ENCODE measurements around the gene GNAL.
"Not testable (repeated sequence)": the region's sequence is repeated elsewhere in the genome, so short reads cannot be mapped to it uniquely, and the experiment has no call there.

GNAL gene

DNA sequence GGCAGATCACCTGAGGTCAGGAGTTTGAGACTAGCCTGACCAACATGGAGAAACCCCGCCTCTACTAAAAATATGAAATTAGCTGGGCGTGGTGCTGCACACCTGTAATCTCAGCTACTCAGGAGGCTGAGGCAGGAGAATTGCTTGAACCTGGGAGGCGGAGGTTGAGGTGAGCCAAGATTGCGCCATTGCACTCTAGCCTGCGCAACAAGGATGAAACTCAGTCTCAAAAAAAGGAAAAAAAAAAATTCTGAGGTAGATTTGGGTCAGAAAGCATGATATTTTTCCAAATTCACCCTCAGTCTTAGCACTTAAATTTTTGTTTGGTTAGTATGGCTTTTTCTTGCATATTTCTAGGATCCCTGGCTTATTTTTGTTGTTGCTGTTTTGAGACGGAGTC, 165.5 kb downstream of the GNAL start:
- DNase-seq = not testable (repeated sequence)

DNA sequence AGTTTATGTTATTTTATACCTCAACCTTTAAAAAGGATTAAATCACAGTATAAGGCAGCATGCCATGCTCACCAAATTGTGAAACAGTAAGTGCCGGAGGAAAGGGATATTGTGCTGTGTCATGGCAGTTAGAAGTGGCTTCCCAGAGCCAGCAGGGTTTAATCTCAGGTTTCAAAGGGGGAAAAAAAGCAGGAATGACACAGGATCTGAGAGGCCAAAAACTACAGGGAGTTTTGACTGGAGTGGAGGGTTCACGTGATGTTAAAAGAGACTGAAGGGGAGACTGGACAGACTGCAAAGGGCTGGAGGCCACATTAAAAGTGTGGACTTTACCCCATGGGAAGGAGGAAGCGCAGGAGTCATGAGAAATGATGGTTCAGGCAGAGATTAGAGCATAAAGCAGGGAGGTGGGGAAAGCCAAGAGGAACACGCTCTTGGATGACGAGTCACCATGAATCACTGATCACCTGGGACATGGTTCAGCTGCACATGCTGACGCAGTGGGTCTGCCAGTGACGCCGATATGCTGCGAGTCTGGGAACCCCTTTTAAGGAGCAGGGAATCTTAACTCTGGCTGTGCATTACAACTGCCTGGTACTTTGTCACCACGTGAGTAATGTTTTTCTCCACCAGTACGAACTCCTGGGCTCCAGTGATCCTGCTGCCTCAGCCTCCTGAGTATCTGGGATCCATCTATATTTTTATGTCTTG, 168.3 kb downstream of the GNAL start:
- DNase-seq = no peak

DNA sequence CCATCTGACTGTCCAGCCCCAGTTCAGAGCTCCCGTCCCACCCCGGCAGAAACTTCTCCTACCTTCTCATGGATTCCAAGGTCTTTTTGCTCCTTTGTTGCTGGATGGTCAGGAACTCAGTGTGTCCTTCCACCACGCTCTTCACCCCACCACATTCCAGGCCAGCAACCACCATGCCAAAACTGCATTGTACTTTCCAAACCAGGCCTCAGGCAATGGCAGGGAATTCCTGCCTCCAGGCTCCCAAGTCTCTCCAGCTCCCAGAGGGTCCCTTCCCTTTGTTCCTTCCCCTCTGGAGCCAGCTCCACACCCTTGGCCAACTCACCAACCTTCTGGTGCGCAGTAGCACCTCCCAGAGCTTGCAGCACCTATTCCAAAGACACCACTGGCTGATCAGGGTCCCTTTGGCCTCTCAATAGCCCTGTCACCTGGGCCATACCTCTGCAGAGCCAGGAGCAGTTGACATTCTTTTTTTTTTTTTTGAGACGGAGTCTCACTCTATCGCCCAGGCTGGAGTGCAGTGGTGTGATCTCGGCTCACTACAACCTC, 170.3 kb downstream of the GNAL start:
- DNase-seq = no peak

- DNase-seq = no peak
Observed at GRCh38 chr18:11859903-11860407, 170.9 kb downstream of the GNAL start.

DNA sequence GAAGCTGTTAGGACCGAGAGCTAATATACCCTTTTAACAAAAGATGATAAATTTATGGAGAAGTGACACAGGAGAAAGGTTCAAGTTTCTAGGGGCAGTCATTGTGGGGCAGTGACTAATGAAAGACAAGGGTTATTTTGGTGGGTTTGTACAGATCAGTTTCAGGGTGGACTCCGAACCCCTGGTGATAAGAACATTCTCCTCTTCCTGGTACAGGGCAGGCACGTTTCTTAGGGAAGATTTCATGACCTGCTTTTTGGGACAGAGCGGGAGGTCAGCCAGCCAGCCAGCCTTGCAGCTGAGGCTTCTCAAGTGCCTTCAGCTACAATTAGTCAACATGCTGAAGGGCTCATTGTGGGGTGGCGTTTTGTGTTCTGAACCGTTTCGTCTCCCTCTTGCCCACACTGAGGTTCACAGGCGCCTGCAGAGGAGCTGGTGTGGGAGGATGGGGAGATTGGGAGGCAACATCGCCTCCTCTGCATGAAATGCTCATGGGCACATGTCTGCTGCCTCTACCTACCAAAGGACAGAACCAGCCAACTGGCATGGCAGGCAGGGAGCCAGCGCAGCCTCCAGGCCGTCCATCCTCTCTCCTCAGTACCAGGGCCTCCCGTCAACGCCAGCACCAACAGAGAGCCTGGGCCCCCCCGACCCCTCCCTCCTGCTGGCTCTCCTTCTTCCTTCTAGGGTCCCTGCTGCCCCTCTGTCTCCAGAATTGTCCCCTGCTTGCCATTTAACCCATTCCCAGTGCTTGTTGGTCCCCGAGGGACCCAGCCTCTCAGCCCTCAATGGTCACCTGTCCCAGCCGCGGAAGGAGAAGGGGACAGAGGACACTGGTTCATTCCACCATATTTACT, 171.8 kb downstream of the GNAL start:
- no peak for DNase-seq

- DNase-seq = no peak
Observed at GRCh38 chr18:11861583-11862288, 172.7 kb downstream of the GNAL start.

DNA sequence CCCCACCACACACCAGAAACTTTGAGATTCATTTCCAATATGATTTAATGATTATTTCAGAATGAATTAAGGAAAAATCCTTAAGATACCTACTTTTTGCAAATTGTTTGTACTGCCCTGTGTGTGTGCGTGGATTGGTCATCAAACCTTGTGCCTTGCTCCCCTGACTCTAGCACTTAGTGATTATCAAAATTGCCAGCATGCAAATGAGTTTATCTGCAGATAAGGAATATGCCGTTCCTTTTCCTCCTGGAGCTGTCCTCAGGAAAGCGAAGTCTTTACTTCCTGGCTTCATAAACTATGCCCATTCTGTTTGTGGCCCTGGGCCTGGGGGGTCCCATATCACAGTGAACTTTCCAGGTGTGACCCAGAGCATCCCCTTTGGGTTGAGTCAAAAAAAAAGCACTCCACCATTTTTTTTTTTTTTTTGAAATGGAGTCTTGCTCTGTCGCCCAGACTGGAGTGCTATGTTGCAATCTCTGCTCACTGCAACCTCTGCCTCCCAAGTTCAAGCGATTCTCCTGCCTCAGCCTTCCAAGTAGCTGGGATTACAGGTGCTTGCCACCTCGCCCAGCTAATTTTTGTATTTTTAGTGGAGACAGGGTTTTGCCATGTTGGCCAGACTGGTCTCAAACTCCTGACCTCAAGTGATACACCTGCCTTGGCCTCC, 173.5 kb downstream of the GNAL start:
- no peak for DNase-seq

GRCh38 chr18:11864471-11864870, 175.4 kb downstream of the GNAL start:
- no peak for DNase-seq

DNA sequence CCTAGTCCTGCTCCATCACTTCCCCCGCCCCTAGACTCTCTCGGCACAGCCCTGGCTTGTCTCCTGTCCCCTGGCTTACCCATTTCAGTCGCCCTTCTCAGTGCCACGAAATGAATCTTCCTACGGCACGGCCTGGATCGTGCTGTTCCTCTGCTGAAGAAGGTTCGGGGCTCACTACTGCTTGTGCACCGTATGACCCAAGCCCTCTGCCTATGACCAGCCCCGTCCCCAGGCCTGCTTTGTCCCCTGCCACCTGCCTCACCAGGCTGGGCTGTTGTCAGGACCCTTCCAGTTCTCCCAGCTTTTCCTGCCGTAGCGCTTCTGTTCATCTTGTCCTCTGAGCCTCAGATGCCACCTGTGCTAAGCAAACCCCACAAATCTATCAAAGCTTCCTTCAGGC, 176.0 kb downstream of the GNAL start:
- DNase-seq = no peak

DNA sequence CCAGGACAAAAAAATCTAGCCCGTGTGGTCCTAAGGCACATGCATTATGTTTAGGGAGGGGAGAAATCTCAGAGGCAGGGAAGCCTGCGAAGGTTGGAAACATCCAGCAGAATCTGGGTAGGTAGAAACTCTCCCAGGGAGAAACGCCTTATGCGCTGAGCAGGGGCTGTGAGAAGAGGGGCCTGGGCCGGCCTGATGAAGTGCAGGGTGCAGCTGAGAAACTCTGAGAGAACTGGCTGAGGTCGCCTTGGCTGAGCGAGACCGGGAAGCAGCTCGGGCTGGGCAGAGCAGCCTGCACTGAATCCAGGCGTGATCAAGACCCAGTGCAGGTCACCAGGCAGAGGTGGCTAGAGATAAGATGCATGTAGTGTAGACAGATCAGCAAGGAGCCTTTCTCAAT, 177.3 kb downstream of the GNAL start:
- DNase-seq = no peak

DNA sequence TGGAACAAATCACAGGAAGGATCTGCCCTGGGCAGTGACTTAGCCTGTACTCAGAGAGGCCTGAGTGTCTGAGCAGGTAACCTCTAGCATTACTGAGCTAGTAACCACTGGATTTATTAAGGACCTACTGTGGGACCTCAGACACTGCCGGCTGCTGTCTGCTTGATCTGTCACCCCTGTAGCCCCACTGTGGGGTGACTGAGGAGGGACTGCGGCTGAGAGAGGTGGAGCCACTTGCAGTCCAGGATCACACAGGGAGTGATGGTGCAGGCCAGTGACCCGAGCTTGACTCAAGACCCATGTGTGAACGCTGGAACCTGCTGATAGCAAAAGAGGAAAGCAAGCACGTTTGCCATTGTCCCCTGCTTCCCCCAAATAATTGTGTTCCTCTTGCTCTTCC, 177.7 kb downstream of the GNAL start:
- no peak for DNase-seq

GRCh38 chr18:11868230-11868629, 179.2 kb downstream of the GNAL start:
- DNase-seq = no peak

DNA sequence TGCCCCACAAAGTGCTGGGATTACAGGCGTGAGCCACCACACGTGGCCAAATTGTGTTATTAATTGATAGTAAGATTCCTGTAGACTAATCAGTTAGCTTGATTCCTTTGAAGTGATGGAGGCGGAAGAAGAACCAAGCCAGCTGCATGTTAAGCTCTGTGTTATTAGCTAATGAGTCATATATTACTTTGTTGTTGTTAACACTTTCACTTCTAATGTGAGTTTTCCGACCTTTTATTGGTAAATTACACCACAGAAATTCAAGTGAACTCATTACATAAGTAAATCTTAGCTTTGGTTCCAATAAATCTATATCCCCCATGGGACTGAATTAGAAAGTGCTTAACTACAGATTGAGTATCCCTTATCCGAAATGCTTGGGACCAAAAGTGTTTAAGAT, 182.4 kb downstream of the GNAL start:
- no peak for DNase-seq

- peak in 1 of 2 experiments; percentile 7 for DNase-seq
Observed at GRCh38 chr18:11872479-11873136, 183.5 kb downstream of the GNAL start.

DNA sequence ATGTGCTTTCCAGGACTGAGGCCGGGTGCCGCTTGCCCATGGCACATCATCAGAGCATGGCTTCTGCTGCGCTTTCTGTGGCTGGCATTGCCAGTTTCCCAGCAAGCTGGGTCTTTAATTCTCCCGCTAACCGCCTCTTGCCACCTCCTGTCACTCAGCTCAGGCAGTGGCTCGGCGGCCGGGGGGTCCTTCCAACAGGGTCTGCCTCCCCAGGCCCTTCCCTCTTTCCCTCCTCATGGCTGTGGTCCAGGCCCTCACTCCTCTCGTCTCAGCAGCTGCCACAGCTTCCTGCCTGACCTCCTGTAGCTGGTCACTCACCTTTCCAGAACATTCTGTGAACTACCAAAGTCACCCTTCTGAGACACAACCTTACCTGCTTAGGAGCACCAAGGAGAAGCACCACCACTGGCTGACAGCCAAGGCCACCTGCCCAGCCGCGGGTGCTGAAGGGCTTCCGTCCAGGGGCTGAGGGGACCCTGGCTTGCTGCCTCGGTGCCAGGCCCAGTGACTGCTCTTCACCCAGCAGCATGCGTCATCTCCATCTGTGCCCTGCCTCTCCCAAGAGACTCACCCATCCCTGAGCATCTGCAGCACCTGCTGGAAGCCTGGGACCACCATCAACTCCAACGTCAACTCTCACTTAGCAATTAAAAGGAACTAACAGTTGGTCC, 184.7 kb downstream of the GNAL start:
- no peak for DNase-seq

- DNase-seq = no peak
Observed at GRCh38 chr18:11874676-11875075, 185.6 kb downstream of the GNAL start.

- no peak for DNase-seq
Observed at GRCh38 chr18:11877497-11878135, 188.6 kb downstream of the GNAL start.

DNA sequence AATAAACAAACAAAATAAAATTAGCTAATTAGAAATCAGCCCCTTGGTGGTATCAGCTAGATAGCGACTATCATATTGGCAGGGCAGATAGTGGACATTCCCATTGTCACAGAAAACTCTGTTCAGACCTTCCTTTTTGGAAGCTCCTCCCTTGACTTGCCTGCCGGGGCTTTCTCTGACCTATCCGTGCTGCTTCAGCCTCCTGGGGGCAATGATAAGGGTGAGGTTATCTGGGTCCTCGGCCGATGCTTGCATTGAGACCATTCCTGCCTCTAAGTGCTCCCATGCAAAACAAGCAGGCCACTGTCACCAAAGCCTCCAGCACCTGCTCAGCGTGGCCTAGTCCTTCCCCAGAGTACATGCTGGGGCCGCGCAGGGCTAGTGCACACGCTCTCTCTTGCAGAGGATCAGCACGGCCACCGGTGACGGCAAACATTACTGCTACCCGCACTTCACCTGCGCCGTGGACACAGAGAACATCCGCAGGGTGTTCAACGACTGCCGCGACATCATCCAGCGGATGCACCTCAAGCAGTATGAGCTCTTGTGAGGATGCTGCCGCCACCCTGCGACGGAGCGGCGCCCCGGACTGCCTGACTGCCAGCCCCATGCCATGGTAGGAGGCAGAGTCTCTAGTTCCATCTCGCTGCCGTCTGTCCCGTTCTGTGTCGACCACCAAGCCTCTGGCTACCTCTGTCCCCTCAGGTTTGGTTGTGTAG, 191.7 kb downstream of the GNAL start:
- DNase-seq = no peak

GRCh38 chr18:11882636-11883035, 193.6 kb downstream of the GNAL start:
- no peak for DNase-seq

DNA sequence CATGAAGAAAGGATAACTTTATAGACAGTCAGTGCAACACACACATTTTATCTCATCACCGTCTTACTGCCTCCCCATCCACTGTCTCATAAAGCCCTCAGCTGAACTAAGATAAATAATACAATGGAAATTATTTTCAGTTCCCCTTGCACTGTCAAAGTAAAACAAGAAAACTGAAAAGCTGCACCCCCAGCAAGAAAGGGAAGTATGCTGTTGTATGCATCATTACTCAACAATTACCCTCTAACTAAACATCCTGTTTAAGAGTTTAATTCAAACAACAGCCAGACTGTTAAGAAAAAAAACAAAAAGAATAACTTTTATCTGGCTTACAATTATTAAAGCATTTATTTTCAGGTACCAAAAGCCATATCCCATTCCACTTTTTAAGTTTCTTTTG, 194.1 kb downstream of the GNAL start:
- DNase-seq = no peak
